HG02840 (cell line): Measurements from ENCODE around the gene AGBL1.

Experiments
- ATAC-seq: cut with Tn5 transposase; IDR thresholded peaks from one replicate; pipeline ENCODE4 v1.9.1; 2021; ENCODE audit warnings: mild to moderate bottlenecking, moderate library complexity, moderate number of reproducible peaks; ENCODE audit not compliant: unreplicated experiment, low FRiP score

The AGBL1 gene

GRCh38 chr15:86311568-86312280 is 232.1 kb downstream of the AGBL1 start:
- ATAC-seq: no peak

GRCh38 chr15:86312486-86312885 is 232.8 kb downstream of the AGBL1 start:
- no peak for ATAC-seq

- no peak for ATAC-seq
Measured at GRCh38 chr15:86316216-86316615, 236.5 kb downstream of the AGBL1 start.

- no peak for ATAC-seq
Measured at GRCh38 chr15:86316726-86317383, 237.2 kb downstream of the AGBL1 start.

- no peak for ATAC-seq
Measured at GRCh38 chr15:86317384-86317740, 237.7 kb downstream of the AGBL1 start.

- no peak for ATAC-seq
Measured at GRCh38 chr15:86322629-86323028, 243.0 kb downstream of the AGBL1 start.

GRCh38 chr15:86327230-86327865 is 247.7 kb downstream of the AGBL1 start:
- ATAC-seq: no peak

- no peak for ATAC-seq
Measured at GRCh38 chr15:86328658-86329057, 249.0 kb downstream of the AGBL1 start.

- ATAC-seq: no peak
Measured at GRCh38 chr15:86329311-86330013, 249.8 kb downstream of the AGBL1 start.

- ATAC-seq: no peak
Measured at GRCh38 chr15:86333819-86334218, 254.1 kb downstream of the AGBL1 start.

- ATAC-seq: no peak
Measured at GRCh38 chr15:86336051-86336788, 256.5 kb downstream of the AGBL1 start.

- no peak for ATAC-seq
Measured at GRCh38 chr15:86337071-86337470, 257.4 kb downstream of the AGBL1 start.

GRCh38 chr15:86347245-86347644 is 267.6 kb downstream of the AGBL1 start:
- no peak for ATAC-seq

GRCh38 chr15:86349565-86349964 is 269.9 kb downstream of the AGBL1 start:
- ATAC-seq: no peak

- no peak for ATAC-seq
Measured at GRCh38 chr15:86353213-86353612, 273.5 kb downstream of the AGBL1 start.

GRCh38 chr15:86355361-86355760 is 275.7 kb downstream of the AGBL1 start:
- no peak for ATAC-seq

- no peak for ATAC-seq
Measured at GRCh38 chr15:86355801-86356200, 276.1 kb downstream of the AGBL1 start.

- no peak for ATAC-seq
Measured at GRCh38 chr15:86362555-86362954, 282.9 kb downstream of the AGBL1 start.

- no peak for ATAC-seq
Measured at GRCh38 chr15:86373147-86373546, 293.5 kb downstream of the AGBL1 start.

- no peak for ATAC-seq
Measured at GRCh38 chr15:86375733-86376280, 296.1 kb downstream of the AGBL1 start.
